Keratinocyte (primary cell): ENCODE measurements around the gene TMC8. TPM values are rescaled to one million over a fixed set of nuclear protein-coding genes. Genes with fewer than 3 reads are reported as not detected.

Source experiments
- DNase-seq: peaks from one replicate; pipeline ENCODE4 v3.0.0-alpha.2; 2011; ENCODE audit warnings: low read depth, missing footprints, low spot score
- FAIRE-seq: peaks from 2 replicates; lab custom pipeline; 2011; peaks lifted over from hg19 to GRCh38; lab: Jason Lieb, UNC
- H2AFZ ChIP-seq: 2 replicates; pipeline ENCODE4 v1.6.0; 2012; ENCODE audit warnings: low read length, control low read depth, inconsistent platforms; ENCODE audit not compliant: control insufficient read depth
- H3K27ac ChIP-seq: 2 replicates; pipeline ENCODE4 v1.5.1; 2011; ENCODE audit warnings: low read length; ENCODE audit not compliant: control insufficient read depth, insufficient read depth
- H3K27me3 ChIP-seq: 3 replicates; pipeline ENCODE4 v1.6.0; 2011; ENCODE audit warnings: low read length; ENCODE audit not compliant: control insufficient read depth, insufficient read depth; ENCODE audit errors: extremely low read depth
- H3K36me3 ChIP-seq, 2 experiments: 2 replicates in 1 of 2; 3 replicates in 1 of 2; pipeline ENCODE4 v1.5.1; 2011; ENCODE audit warnings: low read length in 2 of 2, mild to moderate bottlenecking in 1 of 2; ENCODE audit not compliant: control insufficient read depth in 2 of 2, insufficient read depth in 2 of 2; ENCODE audit errors: extremely low read depth in 1 of 2
- H3K4me1 ChIP-seq: 3 replicates; pipeline ENCODE4 v1.5.1; 2011; ENCODE audit warnings: low read length; ENCODE audit not compliant: control insufficient read depth, insufficient read depth; ENCODE audit errors: extremely low read depth
- H3K4me2 ChIP-seq: 3 replicates; pipeline ENCODE4 v1.6.0; 2011; ENCODE audit warnings: low read depth, low read length; ENCODE audit not compliant: control insufficient read depth, insufficient read depth; ENCODE audit errors: extremely low read depth
- H3K4me3 ChIP-seq, 3 experiments: fragments of 200-600 bp in 1 of 3; sonication (generic) in 1 of 3; 2 replicates in 2 of 3; 3 replicates in 1 of 3; pipeline ENCODE4 v1.5.1; 2011 to 2016; ENCODE audit warnings: low read length in 3 of 3, mild to moderate bottlenecking in 3 of 3, control low read depth in 2 of 3, inconsistent platforms in 1 of 3, low read depth in 1 of 3, mixed read lengths in 1 of 3, mixed run types in 1 of 3, moderate library complexity in 1 of 3; ENCODE audit not compliant: control insufficient read depth in 2 of 3, insufficient read depth in 2 of 3; ENCODE audit errors: extremely low read depth in 1 of 3
- H3K79me2 ChIP-seq: 2 replicates; pipeline ENCODE4 v1.6.0; 2012; ENCODE audit warnings: low read length; ENCODE audit not compliant: control insufficient read depth, insufficient read depth
- H3K9ac ChIP-seq: 3 replicates; pipeline ENCODE4 v1.6.0; 2011; ENCODE audit warnings: low read length; ENCODE audit not compliant: control insufficient read depth, insufficient read depth; ENCODE audit errors: extremely low read depth
- H3K9me1 ChIP-seq: 3 replicates; pipeline ENCODE4 v1.6.0; 2011; ENCODE audit warnings: low read length; ENCODE audit not compliant: control insufficient read depth, insufficient read depth; ENCODE audit errors: extremely low read depth
- H3K9me3 ChIP-seq: 2 replicates; pipeline ENCODE4 v1.5.1; 2012; ENCODE audit warnings: low read depth, low read length; ENCODE audit not compliant: control insufficient read depth
- H4K20me1 ChIP-seq: 3 replicates; pipeline ENCODE4 v1.6.0; 2011; ENCODE audit warnings: low read length; ENCODE audit not compliant: control insufficient read depth, insufficient read depth; ENCODE audit errors: extremely low read depth
- CTCF ChIP-seq, 3 experiments: IDR thresholded peaks in 1 of 3; conservative IDR thresholded peaks in 1 of 3; optimal IDR thresholded peaks in 1 of 3; 2 replicates in 2 of 3; 3 replicates in 1 of 3; pipeline versions ENCODE3 to v1.5.1; 2011; ENCODE audit warnings: low read length in 3 of 3, mild to moderate bottlenecking in 3 of 3, moderate library complexity in 2 of 3, control low read depth in 1 of 3, inconsistent platforms in 1 of 3; ENCODE audit not compliant: insufficient read depth in 2 of 3; ENCODE audit errors: extremely low read depth in 1 of 3
- EZH2 ChIP-seq: IDR thresholded peaks from one replicate; pipeline ENCODE4 v1.6.1; 2012; ENCODE audit warnings: inconsistent platforms, mild to moderate bottlenecking, low read length, moderate library complexity
- dilution Hi-C: fragments of 300-500 bp; cut with MboI; formaldehyde crosslinking; loops from one replicate; pipeline ENCODE4 v1.7.0; 2020; ENCODE audit warnings: low sequenced_read_pairs; ENCODE audit not compliant: extremely low pct_ligation_motif_present
- polyA plus RNA-seq, 5 experiments: library from polyadenylated mRNA; depleted of rRNA in 3 of 5; stranded (reverse) in 3 of 5; stranded (forward) in 1 of 5; unstranded in 1 of 5; fragments of >200 nt; gene quantifications; 1 replicate in 1 of 5; 2 replicates in 3 of 5; 3 replicates in 1 of 5; pipeline versions ENCODE4 v1.2.1 to v1.2.3, GENCODE V29; 2011 to 2012; ENCODE audit warnings: missing spikeins in 2 of 5, low read depth in 1 of 5, low replicate concordance in 1 of 5

Gene TMC8
- polyA plus RNA-seq, 1 donor (not counting 4 experiments of a cell fraction or from before 2014, with no cell fraction given) = 0.14 TPM

- no peak overlapping the region for H3K4me3 ChIP-seq
- H3K4me2 ChIP-seq = no peak overlapping the region
- FAIRE-seq (no peak), DNase-seq (no peak)
- no peaks in the 10 kb centered on the region for H3K4me1 ChIP-seq
- H3K9me1 ChIP-seq = no peaks in the 10 kb centered on the region
- peaks cover 0 to 33% of the 10 kb centered on the region in 2 experiments for H3K36me3 ChIP-seq
- no peaks in the 10 kb centered on the region for H3K9me3 ChIP-seq
- H3K79me2 ChIP-seq = peaks cover 7% of the 10 kb centered on the region
- TF ChIP-seq CTCF (optimal IDR thresholded peaks at IDR 0.05 in 1 of 3, IDR thresholded peaks at IDR 0.05 in 1 of 3, conservative IDR thresholded peaks at IDR 0.05 in 1 of 3; ENCODE audit: extremely low read depth in 1 of 3, insufficient read depth in 2 of 3, low read length in 3 of 3) = no peak
- TF ChIP-seq EZH2 = no peak
- no peaks in the 10 kb centered on the region for H4K20me1 ChIP-seq
- no peak overlapping the region for H3K27ac ChIP-seq
- H3K9ac ChIP-seq = no peak overlapping the region
- H2AFZ ChIP-seq = no peak overlapping the region
- dilution Hi-C loops = no loop called here
- H3K27me3 ChIP-seq = no peaks in the 10 kb centered on the region
Measured at GRCh38 chr17:78180508-78180907, 49.9 kb downstream of the TMC8 start.

DNA sequence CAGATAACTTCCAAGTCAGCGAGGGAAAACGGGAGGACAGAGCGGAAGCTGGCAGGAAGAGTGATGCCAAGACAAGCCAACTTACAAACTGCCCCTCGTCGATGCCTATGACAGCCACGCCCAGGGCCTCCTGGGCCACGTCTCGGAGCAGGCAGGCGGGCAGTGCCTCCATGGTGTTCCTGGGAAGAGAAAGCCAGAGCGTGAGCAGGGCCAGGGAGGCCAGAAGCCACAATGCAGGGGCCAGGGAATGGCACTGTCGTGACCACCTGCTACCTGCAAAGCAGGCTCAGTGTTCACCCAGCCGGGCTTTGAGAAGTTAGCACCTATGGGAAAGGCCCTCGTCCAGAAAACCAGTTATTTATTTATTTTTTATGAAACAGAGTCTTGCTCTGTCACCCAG is 51.9 kb downstream of the TMC8 start:
- FAIRE-seq (no peak), DNase-seq (no peak)
- Histone ChIP-seq H3K9me3 (no peaks in the 10 kb centered on the region), H3K4me3 (no peak overlapping the region), H3K36me3 (peaks cover 0 to 27% of the 10 kb centered on the region in 2 experiments), H3K27ac (no peak overlapping the region), H4K20me1 (no peaks in the 10 kb centered on the region), H3K9ac (no peak overlapping the region), H3K79me2 (peaks cover 10% of the 10 kb centered on the region), H3K27me3 (no peaks in the 10 kb centered on the region), H3K9me1 (no peaks in the 10 kb centered on the region), H3K4me2 (no peak overlapping the region), H3K4me1 (peaks cover 8% of the 10 kb centered on the region), H2AFZ (no peak overlapping the region)
- dilution Hi-C loops = no loop called here
- TF ChIP-seq EZH2 = no peak
- TF ChIP-seq CTCF (optimal IDR thresholded peaks at IDR 0.05 in 1 of 3, IDR thresholded peaks at IDR 0.05 in 1 of 3, conservative IDR thresholded peaks at IDR 0.05 in 1 of 3; ENCODE audit: extremely low read depth in 1 of 3, insufficient read depth in 2 of 3, low read length in 3 of 3) = no peak
